GM12878 (cell line): Measurements from ENCODE around the gene TAGLN. TPM values are rescaled to one million over a fixed set of nuclear protein-coding genes. Genes with fewer than 3 reads are reported as not detected.

Experiments
- ATAC-seq: fragments of 200-7000 bp; cut with Tn5 transposase; 3 replicates; pipeline ENCODE4 v1.9.1; 2020; ENCODE audit warnings: mild to moderate bottlenecking, moderate library complexity
- BruUV-seq: library from RNA; stranded (reverse); fragments of 400-500 nt; replicated peaks from 2 replicates; lab custom pipeline; 2021; lab: Mats Ljungman, UMichigan
- CTCF ChIA-PET: fragments of 300-600 bp; sonication (Branson Sonifier 250); formaldehyde crosslinking; extraction: SDS; loops from one replicate; lab custom pipeline; 2021; ENCODE audit warnings: inconsistent platforms; lab: Yijun Ruan, JAX
- POLR2A ChIA-PET: fragments of 350-600 bp; formaldehyde crosslinking; extraction: SDS; loops from one replicate; lab custom pipeline; 2021; ENCODE audit warnings: inconsistent platforms; lab: Charles Lee
- RAD21 ChIA-PET: fragments of 300-600 bp; sonication (Branson Sonifier 250); formaldehyde crosslinking; loops from one replicate; lab custom pipeline; 2023; ENCODE audit warnings: antibody characterized with exemption; ENCODE audit not compliant: unreplicated experiment; lab: Charles Lee
- SMC1A ChIA-PET: fragments of 300-600 bp; sonication (Branson Sonifier 250); formaldehyde crosslinking; loops from one replicate; lab custom pipeline; 2023; ENCODE audit not compliant: unreplicated experiment, uncharacterized antibody; lab: Charles Lee
- DNase-seq: peaks from one replicate; pipeline ENCODE4 v3.0.0-alpha.2; 2011; ENCODE audit warnings: low read depth, low spot score
- FAIRE-seq: peaks from 3 replicates; lab custom pipeline; 2011; peaks lifted over from hg19 to GRCh38; lab: Jason Lieb, UNC
- H2AFZ ChIP-seq: 2 replicates; pipeline ENCODE4 v1.6.0; 2011; ENCODE audit warnings: low read depth, low read length, control low read depth; ENCODE audit not compliant: control insufficient read depth
- H3K27ac ChIP-seq: 2 replicates; pipeline ENCODE4 v1.5.1; 2011; ENCODE audit warnings: control low read depth; ENCODE audit not compliant: control insufficient read depth, insufficient read depth
- H3K27me3 ChIP-seq, 2 experiments: replicated peaks in 1 of 2; 2 replicates each; pipeline versions ENCODE4 v1.6.0 to v1.6.1; 2011; ENCODE audit warnings: low read length in 1 of 2; ENCODE audit not compliant: control insufficient read depth in 2 of 2, insufficient read depth in 2 of 2
- H3K36me3 ChIP-seq, 2 experiments: 2 replicates each; pipeline ENCODE4 v1.5.1; 2011; ENCODE audit warnings: low read length in 1 of 2; ENCODE audit not compliant: control insufficient read depth in 2 of 2, insufficient read depth in 2 of 2
- H3K4me1 ChIP-seq: 2 replicates; pipeline ENCODE4 v1.6.1; 2011; ENCODE audit warnings: mild to moderate bottlenecking, low read length, moderate library complexity, mixed read lengths; ENCODE audit not compliant: control insufficient read depth, insufficient read depth
- H3K4me2 ChIP-seq: 2 replicates; pipeline ENCODE4 v1.6.0; 2011; ENCODE audit warnings: control low read depth; ENCODE audit not compliant: control insufficient read depth, insufficient read depth
- H3K4me3 ChIP-seq: fragments of 200-600 bp; sonication (generic); 2 replicates; pipeline ENCODE4 v1.5.1; 2016
- H3K79me2 ChIP-seq: 2 replicates; pipeline ENCODE4 v1.6.0; 2011; ENCODE audit warnings: low read length; ENCODE audit not compliant: control insufficient read depth, insufficient read depth
- H3K9ac ChIP-seq: 2 replicates; pipeline ENCODE4 v1.8.0; 2011; ENCODE audit warnings: low read length, control low read depth, mixed read lengths; ENCODE audit not compliant: control insufficient read depth, insufficient read depth
- H3K9me3 ChIP-seq: replicated peaks from 3 replicates; pipeline ENCODE4 v1.5.1; 2011; ENCODE audit warnings: mild to moderate bottlenecking, low read length; ENCODE audit not compliant: control insufficient read depth, insufficient read depth
- H4K20me1 ChIP-seq: 2 replicates; pipeline ENCODE4 v1.6.0; 2011; ENCODE audit not compliant: control insufficient read depth, insufficient read depth
- RELB ChIP-seq: fragments of 450-650 bp; IDR thresholded peaks from 2 replicates; pipeline ENCODE4 v1.6.1; 2017; ENCODE audit warnings: low read depth, mild to moderate bottlenecking, moderate library complexity
- WGBS: methylation state at CpG from one replicate; pipeline ENCODE4 v1.1.6; 2016; ENCODE audit warnings: low lambda C conversion rate; ENCODE audit not compliant: insufficient replicate concordance, insufficient coverage; ENCODE audit errors: missing lambda C conversion rate; 5-methylcytosine and 5-hydroxymethylcytosine counted together
- in situ Hi-C: fragments of 300-500 bp; cut with MboI; formaldehyde crosslinking; loops from 9 replicates; pipeline ENCODE4 v1.14.3; 2018; ENCODE audit warnings: mixed read lengths
- intact Hi-C: fragments of 100-400 bp; cut with micrococcal nuclease; formaldehyde crosslinking; loops from one replicate; pipeline ENCODE4 v1.14.2; 2022; ENCODE audit not compliant: unreplicated experiment
- polyA plus RNA-seq, 11 experiments: library from polyadenylated mRNA; depleted of rRNA in 4 of 11; unstranded in 6 of 11; stranded (reverse) in 5 of 11; fragments of >200 nt; fragmentation: Nextera tagmentation in 4 of 11; fragmentation: Illumina TruSeq in 1 of 11; extraction: Ambion mirVana in 4 of 11; extraction: Trizol in 1 of 11; gene quantifications; 1 replicate in 1 of 11; 2 replicates in 10 of 11; pipeline versions ENCODE4 v1.2.1 to v1.2.3, GENCODE V29; 2011 to 2016; ENCODE audit warnings: inconsistent platforms in 2 of 11, missing spikeins in 2 of 11, low read depth in 1 of 11
- total RNA-seq, 4 experiments: library from RNA; depleted of rRNA in 3 of 4; stranded (reverse); fragments of >200 nt in 3 of 4; fragmentation: Illumina TruSeq in 1 of 4; extraction: Trizol in 1 of 4; gene quantifications; 2 replicates each; pipeline versions ENCODE4 v1.2.1 to v1.2.3, GENCODE V29; 2013 to 2021

Gene TAGLN
- total and polyA plus RNA-seq, 10 of the 15 experiments (the other 5 are each of a cell fraction or from before 2014, with no cell fraction given), result 0.26 to 4.6 (median 1.7) TPM

- CTCF ChIA-PET, result interaction anchor here (0.7 to 17.3 kb wide), 7 partner anchors 8 to 428 kb away, joined by 3 to 422 read pairs (median 10); partner anchors contain the start of gene SIDT2
Observed at GRCh38 chr11:117228091-117228490, 28.9 kb downstream of the TAGLN start.

More at GRCh38 chr11:117228091-117228490, 28.9 kb downstream of the TAGLN start:
- H3K4me2 ChIP-seq, result no peak overlapping the region
- FAIRE-seq (no peak), DNase-seq (no peak), ATAC-seq (no peak)
- in situ Hi-C loops, result loop anchor here (5.0 kb wide), 1 partner anchor 351 kb away; no protein-coding TSS in a partner anchor
- intact Hi-C loops, result loop anchor here (5.0 kb wide), 2 partner anchors 391 to 436 kb away; partner anchors contain the start of genes APOA1 and APOA5
- no peaks in the 10 kb centered on the region for H3K9me3 ChIP-seq
- H2AFZ ChIP-seq, result no peak overlapping the region
- H3K79me2 ChIP-seq, result peaks cover 38% of the 10 kb centered on the region
- H3K36me3 ChIP-seq, result peaks cover 28 to 30% of the 10 kb centered on the region in 2 experiments; a peak in 3 of 4 replicates
- no peak overlapping the region for H3K4me3 ChIP-seq
- ChIA-PET RAD21 (interaction anchor here (1.6 to 9.9 kb wide), 4 partner anchors 47 to 122 kb away, joined by 3 to 159 read pairs (median 8); partner anchors contain the start of genes PAFAH1B2 and SIDT2), POLR2A (interaction anchor here (0.5 to 1.6 kb wide), 3 partner anchors 50 to 453 kb away, joined by 3 to 6 read pairs (median 3); partner anchors contain the start of gene SIDT2), SMC1A (interaction anchor here (0.9 to 12.2 kb wide), 4 partner anchors 47 to 347 kb away, joined by 3 to 187 read pairs (median 4); partner anchors contain the start of gene SIDT2)
- no peak for TF ChIP-seq RELB
- H4K20me1 ChIP-seq, result no peaks in the 10 kb centered on the region; the same call in 1 of the 2 replicates
- BruUV-seq, result no TSS peak
- H3K27me3 ChIP-seq, result no peaks in the 10 kb centered on the region
- H3K27ac ChIP-seq, result no peak overlapping the region
- 99% methylated on average over 11 of the region's 11 CpGs for WGBS
- H3K4me1 ChIP-seq, result peaks cover 9% of the 10 kb centered on the region
- no peak overlapping the region for H3K9ac ChIP-seq
